Activated T-cell treated with anti-CD3 and anti-CD28 coated beads for 24 hours (primary cell): ENCODE data around the gene MRPL39.

Experiments used
- DNase-seq: peaks from one replicate; pipeline ENCODE4 v3.0.0-alpha.2; 2020; ENCODE audit warnings: low read depth

Gene MRPL39

DNA sequence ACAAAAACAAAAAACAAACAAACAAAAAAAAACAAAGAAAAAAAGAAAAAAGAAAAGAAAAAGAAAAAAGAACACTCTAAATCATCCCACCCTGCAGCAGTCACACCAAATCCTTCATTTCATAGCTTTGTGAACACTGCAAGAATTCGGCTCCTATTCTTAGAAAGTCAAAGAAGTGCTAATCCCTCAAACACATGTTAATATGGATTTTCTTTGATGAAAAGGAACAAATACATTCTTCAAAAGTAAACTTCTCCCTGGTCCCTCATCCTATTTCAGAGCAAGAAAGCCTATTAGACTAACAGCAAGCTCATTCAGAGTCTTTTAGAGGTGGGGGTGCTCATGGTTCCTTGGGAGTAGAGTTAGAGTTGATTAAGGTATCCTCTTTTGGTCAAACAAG lies 7.2 kb upstream of the MRPL39 start:
- DNase-seq = no peak

DNA sequence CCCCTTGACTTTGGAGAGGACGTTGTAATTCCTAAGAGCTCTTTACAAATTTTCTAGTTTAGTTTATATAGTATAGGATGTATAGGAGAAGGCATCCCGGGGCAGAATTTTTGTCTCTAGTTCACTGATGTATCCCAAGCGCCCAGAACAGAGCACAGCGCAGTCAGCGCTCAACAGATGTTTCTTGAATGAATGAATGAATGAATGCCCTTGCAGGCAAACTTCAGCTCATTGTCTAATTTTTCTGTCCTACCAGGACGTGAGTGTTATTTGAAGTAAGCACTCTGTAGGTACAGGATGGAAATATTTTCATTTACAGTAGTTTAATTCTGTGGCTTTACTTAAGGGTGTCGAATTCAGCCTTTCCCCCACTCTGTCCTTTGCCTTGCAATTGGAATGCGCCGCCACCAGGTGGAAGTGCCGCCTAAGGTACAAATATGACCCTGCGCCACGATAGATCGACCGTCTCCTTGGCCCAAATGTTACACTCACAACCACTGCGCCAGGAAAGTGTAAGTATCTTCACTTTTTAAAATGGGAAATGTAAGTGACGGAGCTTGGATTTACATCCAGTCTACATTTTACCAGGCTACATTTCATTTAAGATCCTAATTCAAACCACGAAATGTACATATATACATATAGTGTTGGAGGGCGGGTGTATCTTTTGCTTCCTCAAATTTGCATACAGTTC lies 910 bp upstream of the MRPL39 start:
- peak; percentile 71 for DNase-seq

DNA sequence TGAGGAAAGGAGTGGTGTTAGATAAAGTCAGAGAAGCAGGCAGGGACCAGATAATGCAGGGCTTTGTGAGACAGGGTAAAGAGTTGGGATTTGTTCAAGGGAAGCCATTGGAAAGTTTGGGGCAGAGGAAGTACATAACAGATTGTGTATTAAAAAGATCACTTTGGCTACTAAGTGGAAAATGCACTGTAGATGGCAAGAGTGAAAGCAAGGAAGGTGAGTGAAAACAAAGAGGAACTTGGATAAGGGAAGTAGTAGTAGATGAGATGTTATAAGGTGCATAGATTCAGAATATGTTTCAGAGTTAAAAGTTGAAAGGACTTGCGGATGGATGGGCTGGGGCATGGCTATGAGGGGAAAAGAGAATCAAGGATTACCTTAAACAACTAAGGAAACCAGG lies 17.4 kb downstream of the MRPL39 start:
- no peak for DNase-seq

DNA sequence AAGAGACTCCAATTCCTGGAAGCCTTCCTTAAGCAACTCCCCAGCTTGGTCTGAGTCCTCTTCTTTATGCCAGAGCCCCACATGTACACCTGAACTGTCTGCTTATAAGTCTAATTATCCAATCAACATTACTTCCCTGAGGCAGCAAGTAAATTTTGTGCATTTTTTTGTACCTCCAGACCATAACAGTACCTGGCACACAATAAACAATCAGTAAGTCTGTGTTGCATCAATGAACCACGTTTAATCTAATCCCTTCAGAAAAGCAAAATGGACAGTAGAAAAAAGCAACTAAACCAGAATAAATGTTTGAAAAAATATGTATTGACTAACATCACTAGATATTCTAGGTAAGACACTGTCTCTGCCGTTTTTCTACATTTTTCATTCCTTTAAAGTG lies 20.5 kb downstream of the MRPL39 start:
- DNase-seq = no peak

DNA sequence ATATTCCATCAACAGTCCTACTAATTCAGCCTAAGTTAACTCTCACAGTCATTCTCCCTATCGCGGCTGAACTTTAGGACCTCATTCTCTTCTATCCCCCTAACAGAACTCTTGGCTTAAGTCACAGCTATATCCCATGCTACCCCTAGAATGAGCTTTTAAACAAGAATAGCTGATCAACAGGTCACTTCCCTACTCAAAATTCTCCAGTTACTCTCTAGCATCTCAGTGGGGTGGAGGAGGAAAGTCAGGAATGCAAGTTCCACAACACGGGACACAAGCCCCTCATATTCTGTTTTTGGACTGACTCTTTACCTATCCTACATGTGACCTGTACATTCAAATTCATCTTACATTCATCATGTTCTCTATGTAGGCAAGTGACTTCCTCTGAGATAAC lies 21.0 kb downstream of the MRPL39 start:
- DNase-seq = no peak

DNA sequence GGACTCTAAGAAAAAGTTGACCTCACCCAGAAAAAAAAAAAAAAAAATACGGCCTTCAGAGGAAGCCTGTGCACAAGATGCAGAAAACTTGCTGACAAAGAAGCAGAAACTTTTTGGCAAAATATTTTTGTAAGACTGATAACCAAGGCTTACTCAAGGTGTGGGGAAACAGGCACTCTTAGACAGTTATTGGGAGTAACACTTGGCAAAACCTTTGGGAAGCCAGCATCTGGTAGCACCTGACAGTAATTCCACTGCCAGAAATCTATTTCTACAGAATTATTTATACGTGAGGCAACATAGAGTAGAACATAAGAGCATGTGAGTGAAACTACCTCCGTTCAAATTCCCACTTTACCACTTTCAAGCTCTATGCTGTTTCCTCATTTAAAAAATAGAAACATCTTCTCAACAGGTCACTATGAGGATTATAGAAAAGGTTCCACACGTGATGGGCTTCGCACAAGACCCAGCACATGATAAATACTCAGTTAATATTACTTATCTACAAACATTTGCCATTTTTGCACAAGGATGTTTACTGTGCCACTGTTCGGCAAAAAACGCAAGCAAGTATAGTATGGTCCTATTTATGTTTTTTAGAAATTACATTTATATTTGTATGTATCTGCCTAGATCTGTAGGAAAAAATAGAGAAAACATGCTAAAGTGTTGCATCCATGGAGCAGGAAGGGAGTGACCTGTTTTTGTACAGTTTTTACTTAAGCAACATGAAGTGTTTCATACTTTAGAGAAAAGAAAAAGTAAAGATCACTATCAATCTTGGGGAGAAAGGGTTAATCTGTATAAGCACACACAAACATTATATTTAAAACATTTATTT lies 22.2 kb downstream of the MRPL39 start:
- DNase-seq = no peak

DNA sequence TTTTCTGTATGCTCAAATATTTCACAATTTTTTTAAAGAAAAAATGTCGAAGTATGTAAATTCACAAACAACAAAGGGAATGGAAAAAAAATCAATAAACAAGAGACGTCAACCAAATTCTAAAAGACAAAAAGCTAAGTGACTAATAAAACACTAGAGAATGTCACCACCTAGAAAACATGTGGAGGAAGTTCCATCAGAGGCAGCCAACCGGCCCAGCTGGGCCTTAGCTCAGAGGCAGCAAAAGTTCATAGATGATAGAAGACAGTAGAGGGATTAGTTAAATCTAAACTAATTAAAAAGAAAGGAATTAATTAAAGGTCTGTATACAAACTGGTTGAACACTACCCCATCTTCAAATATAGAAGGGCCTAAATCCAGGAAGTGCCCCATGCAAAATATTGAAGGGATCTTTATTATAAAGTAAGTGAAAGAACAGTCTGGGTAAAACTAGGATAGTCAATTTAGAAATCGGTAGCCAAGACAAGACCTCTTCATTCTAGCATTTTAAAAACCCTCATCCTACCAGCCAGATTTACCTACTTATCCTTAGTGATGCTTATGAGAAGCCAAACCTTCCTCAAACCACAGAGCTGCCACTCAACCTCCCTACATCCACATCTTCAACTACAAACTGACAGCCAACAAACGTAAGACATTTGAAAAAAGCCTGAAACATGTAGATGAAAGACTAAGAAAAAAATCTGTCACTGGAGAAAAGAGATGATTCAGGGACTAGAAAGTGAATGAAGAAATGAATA lies 23.7 kb downstream of the MRPL39 start:
- DNase-seq = no peak

DNA sequence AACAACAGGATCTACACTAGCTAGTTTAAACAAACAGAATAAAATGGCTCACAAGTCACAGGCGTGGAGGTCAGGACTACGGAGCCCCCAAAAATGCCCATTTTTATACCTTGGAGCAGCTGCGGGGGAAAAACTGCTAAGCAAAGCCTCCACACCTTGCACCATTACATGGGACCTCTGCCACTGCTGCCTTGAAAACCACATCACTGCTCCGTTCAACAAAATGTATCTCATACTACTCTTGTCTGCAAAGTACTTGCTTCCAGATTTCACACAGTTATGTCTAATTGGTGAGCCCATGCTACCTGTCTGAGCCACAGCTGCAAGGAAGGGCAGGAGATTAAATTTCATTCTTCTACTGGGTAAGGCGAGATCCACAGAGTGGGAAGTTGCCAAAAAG lies 24.4 kb downstream of the MRPL39 start:
- DNase-seq = no peak

DNA sequence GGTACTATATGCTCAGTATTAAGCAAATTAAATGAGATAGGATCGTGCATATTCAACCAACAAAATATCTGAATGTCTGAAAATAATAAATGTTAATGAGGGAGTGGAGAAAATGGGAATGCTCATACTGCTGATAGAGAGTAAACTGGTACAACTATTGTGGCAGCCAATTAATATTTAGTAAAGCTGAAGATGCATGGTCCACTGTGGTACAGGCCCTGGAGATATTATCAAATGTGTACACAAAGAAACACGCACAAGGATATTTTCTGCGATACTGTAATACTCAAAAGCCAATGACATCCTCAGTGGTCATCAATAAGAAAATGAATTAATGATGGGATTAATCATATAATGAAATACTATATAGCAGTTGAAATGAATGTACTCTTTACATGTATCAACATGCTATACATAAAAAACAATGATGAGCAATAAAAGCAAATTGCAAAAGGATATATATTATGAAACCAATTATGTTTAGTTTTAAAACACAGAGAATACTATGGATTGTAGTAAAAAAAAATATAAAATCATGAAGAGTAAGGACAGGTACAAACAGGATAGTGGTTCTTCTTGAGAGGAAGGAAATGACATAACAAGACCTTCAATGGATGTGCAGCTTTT lies 25.0 kb downstream of the MRPL39 start:
- no peak for DNase-seq

DNA sequence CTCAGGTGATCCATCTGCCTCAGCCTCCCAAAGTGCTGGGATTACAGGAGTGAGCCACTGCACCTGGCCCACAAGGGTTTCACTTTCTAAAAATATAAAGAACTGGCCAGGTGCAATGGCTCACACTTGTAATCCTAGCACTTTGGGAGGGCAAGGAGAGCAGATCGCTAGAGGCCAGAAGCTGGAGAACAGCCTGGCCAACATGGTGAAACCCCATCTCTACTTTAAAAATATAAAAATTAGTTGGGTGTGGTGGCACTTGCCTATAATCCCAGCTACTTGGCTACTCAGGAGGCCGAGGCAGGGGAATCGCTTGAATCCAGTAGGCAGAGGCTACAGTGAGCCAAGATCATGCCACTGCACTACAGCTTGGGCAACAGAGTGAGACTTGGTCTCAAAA lies 25.7 kb downstream of the MRPL39 start:
- DNase-seq = no peak

DNA sequence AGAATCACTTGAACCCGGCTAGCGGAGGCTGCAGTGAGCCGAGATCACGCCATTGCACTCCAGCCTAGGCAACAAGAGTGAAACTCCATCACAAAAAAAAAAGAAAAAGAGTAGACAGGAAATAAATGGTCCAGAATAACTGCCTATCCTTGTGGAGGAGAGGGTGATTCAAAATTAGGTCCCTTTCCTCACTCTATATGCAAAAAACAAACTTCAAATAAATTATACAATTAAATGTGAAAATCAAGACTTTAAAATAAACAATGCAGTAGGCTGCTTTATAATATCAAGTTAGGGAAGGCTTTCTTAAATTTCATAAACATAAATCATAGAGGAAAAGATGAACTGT lies 26.4 kb downstream of the MRPL39 start:
- DNase-seq = no peak

DNA sequence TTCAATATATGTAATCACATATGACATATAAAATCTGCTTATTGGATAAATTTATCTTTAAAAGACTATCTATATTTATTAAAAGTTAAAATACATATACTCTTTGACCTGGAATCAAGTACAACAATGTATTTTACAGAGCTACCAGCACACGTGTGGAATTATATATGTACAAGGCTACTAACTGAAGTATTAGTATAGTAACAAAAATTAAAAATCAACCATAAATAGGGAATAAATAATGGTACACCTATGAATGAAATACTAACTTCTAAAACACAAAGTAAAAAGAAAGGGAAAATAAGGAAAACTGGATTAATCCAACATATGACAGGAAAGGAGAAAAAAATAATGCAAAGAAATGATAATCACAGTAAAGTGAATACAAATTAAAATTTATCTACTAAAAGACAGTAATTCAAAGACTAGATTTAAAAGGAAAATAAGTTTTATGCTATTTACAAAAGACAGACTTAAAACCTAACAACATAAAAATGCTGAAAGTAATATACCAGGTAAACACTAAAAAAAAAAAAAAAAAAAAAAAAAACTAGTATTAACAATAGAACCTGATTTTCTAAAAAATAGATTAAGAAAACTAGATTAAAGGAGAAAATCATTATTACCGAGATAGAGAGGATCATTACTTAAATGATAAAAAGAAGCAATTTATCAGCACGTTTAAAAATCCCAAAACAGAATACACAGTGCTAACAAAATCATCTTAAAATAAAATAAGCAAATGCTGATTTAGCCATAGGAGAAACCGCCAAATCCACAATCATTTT lies 27.9 kb downstream of the MRPL39 start:
- DNase-seq = no peak

DNA sequence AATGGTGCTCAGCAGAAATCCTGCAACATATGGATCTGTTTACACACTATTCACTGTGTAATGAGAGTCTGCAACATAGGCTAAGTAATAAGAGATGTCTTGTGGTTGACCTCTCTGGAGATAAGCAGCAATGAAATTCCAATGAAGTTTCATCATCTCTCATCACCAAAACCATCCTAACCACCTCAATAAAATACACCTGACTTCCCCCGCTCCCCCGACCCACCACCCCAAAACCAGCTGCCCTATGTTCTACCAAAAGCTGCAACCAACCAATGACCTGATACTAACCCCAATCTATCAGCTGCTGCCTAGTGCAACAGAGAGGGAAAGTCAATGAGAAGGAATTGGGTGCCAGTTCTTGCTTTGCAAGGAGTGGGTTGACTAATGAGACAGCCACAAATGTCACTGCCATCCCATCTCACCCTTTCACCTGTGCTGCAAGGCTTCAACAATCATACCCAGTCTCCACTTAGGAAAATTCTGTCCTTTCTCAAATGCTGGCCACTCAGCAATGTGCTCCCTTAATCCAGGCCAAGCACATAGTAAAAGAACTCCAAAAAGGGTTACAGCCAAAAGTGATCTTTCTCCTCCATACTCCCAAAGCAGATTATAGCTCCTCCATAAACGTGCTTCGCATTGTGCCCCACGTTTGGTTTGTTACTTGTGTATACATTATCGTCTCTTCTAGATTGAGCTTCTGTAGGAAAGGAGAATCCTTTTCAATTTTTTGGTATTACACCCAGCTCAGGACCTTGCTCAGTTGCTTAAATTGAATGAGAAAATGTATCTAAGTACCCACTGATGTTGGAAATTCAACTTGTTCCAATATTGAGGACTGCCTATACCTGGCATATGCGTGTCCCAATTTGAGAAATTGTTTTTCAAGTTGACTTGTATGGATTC lies 29.0 kb downstream of the MRPL39 start:
- peak; percentile 72 for DNase-seq

DNA sequence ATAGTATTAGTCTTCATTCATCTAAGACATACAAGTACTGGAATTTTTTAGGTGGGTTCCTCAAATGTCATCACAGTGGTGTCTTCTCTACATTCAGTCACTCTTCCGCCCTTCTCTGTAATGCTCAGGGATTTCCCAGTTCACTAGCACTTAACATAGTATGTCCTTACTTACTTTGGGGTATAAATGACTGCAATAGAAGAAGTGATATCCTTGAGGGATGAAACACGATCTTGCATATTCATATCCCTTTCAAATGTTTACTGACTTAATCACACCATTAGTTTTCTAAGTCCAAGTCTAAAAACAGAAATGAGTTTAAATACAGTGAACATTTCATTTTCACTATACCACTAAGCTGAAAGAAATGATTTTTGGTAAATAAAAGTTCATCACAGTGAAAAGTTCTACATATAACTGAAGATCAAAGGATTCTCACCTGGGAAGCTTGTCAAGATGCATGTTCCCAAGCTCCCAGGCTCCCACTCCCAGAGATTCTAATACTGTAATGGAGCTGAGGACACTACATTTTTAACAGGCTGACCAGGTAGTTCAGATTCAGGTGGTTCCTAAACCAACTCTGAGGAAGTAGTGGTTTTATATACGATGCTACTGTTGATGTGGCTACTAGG lies 29.7 kb downstream of the MRPL39 start:
- DNase-seq = no peak

DNA sequence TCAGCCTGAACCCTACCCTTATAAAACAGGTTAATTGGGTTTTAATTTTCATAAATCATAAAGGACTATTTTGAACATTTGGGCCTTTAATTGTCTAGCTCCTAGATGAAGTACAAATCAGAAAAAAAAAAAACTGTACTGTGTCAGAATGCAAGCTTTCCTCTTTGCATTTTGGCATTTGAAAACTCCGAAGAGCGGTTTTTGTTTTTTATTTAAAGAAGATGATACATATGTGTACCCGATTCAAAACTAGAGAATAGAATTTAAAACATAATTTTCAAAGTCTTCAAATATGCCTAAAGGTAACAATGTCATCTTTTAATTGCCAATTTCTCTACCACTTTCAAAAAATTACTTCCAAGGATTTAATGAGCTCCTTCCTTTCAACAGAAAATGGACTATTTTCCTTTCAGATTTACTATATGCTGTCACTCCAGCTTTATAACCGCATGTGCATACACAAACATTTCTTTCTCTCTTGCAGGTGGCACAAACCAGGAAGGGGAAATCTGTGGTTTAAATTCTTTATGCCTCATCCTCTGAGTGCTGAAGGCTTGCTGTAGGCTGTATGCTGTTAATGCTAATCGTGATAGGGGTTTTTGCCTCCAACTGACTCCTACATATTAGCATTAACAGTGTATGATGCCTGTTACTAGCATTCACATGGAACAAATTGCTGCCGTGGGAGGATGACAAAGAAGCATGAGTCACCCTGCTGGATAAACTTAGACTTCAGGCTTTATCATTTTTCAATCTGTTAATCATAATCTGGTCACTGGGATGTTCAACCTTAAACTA lies 33.7 kb downstream of the MRPL39 start:
- peak; percentile 75 for DNase-seq

DNA sequence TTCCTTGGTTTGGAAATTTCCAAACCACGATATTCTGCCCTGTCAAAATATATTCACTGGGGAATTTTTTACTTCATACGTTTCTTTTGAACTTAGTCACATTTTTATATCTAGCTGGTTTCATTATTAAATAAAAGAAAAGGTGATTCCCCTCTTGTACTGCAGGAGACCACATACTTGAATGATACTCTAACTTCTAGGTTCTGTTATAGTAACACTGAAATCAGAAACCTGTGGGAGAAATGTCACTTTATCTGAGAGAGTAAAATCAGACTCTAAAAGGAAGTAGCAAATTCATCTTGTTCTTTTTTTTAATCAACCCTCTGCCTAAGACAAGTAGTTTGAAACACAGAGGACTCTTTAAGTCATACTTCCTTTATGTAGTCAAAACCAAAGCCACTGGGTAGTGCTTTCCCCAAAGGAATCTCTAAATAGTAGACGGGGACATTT lies 34.4 kb downstream of the MRPL39 start:
- DNase-seq = no peak

DNA sequence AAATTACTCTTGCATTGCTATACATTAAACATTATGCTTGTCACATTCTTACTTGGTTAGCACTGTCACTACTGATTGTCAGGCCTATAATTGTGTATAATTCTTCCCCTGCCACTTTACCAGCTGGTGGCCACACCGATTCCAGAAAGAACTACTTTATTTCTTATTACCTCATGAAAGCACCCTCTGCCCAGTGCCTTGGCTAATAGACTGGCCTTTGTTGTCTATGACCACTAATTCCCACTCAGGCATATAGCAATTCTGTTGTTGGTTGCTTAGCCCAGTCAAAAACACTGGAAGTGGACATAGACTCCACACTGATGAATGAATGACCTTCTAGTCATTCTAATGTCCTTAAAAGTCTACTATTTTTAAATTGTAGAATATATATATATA lies 35.6 kb downstream of the MRPL39 start:
- no peak for DNase-seq

DNA sequence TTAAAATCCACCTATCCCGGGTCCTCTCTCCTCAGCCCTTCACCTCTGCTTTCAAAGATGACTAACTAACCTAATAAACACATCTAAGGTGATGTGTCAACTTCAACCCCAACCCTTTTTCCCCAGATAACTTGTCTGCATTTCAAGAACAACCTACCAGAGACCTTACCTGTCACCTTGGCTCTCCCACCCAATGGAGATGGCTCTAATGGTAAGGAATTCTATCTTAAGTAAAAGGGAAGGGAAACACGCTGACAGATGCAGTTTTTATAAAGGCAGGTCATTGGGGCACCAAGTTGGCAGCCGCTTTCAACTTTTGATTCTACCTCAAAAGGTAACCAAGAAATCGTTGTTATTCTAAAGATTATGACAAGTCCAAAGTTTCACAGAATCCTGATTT lies 37.6 kb downstream of the MRPL39 start:
- DNase-seq = no peak

DNA sequence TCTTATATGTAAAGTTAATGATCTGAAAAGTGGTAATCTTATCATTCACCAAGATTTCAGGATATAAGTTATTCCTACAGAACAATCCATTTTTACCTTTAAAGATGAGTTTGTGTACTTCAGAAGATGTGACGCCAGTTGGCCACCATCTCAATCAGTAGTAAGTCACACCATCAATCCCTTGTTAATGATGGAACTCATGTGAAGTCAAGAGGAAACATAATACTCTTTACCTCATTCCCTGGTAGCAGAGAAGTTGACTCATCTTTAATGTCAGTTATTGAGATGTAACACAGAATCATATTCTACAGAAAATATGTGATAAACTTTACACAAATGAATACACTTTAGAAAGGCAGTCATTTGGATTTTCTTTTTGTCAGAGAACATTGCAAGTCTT lies 38.2 kb downstream of the MRPL39 start:
- no peak for DNase-seq
